Measurements from ENCODE around the gene CCDC92.

CCDC92 gene

GRCh38 chr12:123896767-123897166, 75.9 kb downstream of the CCDC92 start:
- in situ Hi-C loops (cut with MboI; ENCODE audit: low pct_unique_long_range_greater_than_20kb, low sequenced_read_pairs, unreplicated experiment), result no loop called here
- no peak for DNase-seq (ENCODE audit: low spot score)
- no peak for TF ChIP-seq CTCF (IDR thresholded peaks at IDR 0.05; ENCODE audit: extremely low read depth, insufficient read depth, missing control alignments)

- in situ Hi-C loops (cut with MboI; ENCODE audit: low pct_unique_long_range_greater_than_20kb, low sequenced_read_pairs, unreplicated experiment), result no loop called here
- DNase-seq (ENCODE audit: low spot score), result no peak
- no peak for TF ChIP-seq CTCF (IDR thresholded peaks at IDR 0.05; ENCODE audit: extremely low read depth, insufficient read depth, missing control alignments)
Measured at GRCh38 chr12:123895451-123895850, 77.2 kb downstream of the CCDC92 start.

- no peak for DNase-seq (ENCODE audit: low spot score)
- TF ChIP-seq CTCF (IDR thresholded peaks at IDR 0.05; ENCODE audit: extremely low read depth, insufficient read depth, missing control alignments), result no peak
- in situ Hi-C loops (cut with MboI; ENCODE audit: low pct_unique_long_range_greater_than_20kb, low sequenced_read_pairs, unreplicated experiment), result no loop called here
Measured at GRCh38 chr12:123894823-123895345, 77.7 kb downstream of the CCDC92 start.

- no peak for TF ChIP-seq CTCF (IDR thresholded peaks at IDR 0.05; ENCODE audit: extremely low read depth, insufficient read depth, missing control alignments)
- in situ Hi-C loops (cut with MboI; ENCODE audit: low pct_unique_long_range_greater_than_20kb, low sequenced_read_pairs, unreplicated experiment), result no loop called here
Measured at GRCh38 chr12:123893276-123893675, 79.4 kb downstream of the CCDC92 start.

GRCh38 chr12:123892853-123893252, 79.8 kb downstream of the CCDC92 start:
- in situ Hi-C loops (cut with MboI; ENCODE audit: low pct_unique_long_range_greater_than_20kb, low sequenced_read_pairs, unreplicated experiment), result no loop called here
- no peak for DNase-seq (ENCODE audit: low spot score)
- TF ChIP-seq CTCF (IDR thresholded peaks at IDR 0.05; ENCODE audit: extremely low read depth, insufficient read depth, missing control alignments), result no peak

More at GRCh38 chr12:123893276-123893675, 79.4 kb downstream of the CCDC92 start:
- no peak for DNase-seq (ENCODE audit: low spot score)

- in situ Hi-C loops (cut with MboI; ENCODE audit: low pct_unique_long_range_greater_than_20kb, low sequenced_read_pairs, unreplicated experiment), result no loop called here
- no peak for DNase-seq (ENCODE audit: low spot score)
- no peak for TF ChIP-seq CTCF (IDR thresholded peaks at IDR 0.05; ENCODE audit: extremely low read depth, insufficient read depth, missing control alignments)
Measured at GRCh38 chr12:123892180-123892559, 80.5 kb downstream of the CCDC92 start.

Data from GM13977 (cell line).